ENCODE data around the gene ZMYND8. TPM values are rescaled to one million over a fixed set of nuclear protein-coding genes. Genes with fewer than 3 reads are reported as not detected.

The ZMYND8 gene
- total RNA-seq, 2 experiments from 2014 or later: 33.0 to 34.3 TPM

DNA sequence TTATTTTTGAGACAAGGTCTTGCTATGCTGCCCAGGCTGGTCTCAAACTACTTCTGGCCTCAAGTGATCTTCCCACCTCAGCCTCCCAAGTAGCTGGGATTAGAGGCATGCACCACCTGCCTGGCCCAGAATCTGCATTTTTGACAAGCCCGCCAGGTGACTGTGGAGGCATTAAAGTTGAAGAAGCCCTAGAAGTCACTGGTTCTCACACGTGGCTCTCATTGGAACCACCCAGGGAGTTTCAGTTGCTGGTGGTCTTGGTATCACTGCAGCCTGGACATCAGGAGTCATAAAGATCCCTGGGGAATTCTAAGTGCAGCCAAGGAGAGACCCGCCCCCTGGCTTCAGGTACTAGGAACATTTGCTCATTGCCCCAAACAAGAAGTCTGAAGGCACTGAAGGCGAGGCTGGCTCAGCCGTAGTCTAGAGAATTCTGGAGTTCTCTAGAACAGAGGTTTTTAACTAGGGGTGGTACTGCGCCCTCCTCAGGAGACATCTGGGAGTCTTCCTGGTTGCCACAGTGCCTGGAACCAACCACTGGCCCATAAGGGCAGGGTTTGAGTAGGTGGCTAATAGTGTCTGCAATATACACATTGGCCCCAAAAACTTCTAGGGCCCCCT lies 182.8 kb downstream of the ZMYND8 start:
- no peak for TF ChIP-seq CTCF (IDR thresholded peaks at IDR 0.05)

DNA sequence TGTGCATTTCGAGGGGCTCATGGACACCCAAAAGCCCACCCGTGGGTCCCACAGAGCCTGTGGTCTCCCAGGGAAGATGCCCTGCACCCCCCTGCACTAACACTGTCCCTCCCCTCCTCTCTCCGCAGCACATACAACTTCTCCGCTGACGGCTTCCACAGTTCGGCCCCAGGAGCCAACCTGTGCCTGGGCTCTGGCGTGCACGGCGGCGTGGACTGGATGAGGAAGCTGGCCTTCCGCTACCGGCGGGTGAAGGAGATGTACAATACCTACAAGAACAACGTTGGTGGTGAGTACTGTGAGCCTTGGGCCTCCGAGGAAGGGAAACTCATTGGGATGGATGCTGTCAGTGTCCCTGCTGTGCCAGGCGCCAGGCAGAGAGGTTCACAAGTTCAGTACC lies 183.9 kb downstream of the ZMYND8 start:
- Mint-ChIP-seq H3K4me3 (no peak overlapping the region), H3K4me1 (ENCODE audit: low read depth) (no peaks in the 10 kb centered on the region), H3K27ac (no peak overlapping the region), H3K36me3 (ENCODE audit: low read depth) (no peaks in the 10 kb centered on the region), H3K27me3 (peaks cover 4% of the 10 kb centered on the region), H3K9me3 (no peaks in the 10 kb centered on the region)
- Histone ChIP-seq H3K27me3 (ENCODE audit: control insufficient read depth in 1 of 2, insufficient read depth in 2 of 2, low read length in 2 of 2) (peaks cover 0 to 5% of the 10 kb centered on the region in 2 experiments), H3K4me1 (ENCODE audit: insufficient read depth, low read length) (no peaks in the 10 kb centered on the region), H3K27ac (ENCODE audit: low read depth in 1 of 2, low read length in 2 of 2) (no peak overlapping the region), H3K36me3 (ENCODE audit: insufficient read depth, low read length) (no peaks in the 10 kb centered on the region), H3K9me3 (ENCODE audit: control insufficient read depth in 1 of 2, insufficient read depth in 1 of 2, low read length in 2 of 2) (no peaks in the 10 kb centered on the region), H3K4me3 (ENCODE audit: low read length) (no peak overlapping the region)
- no peak for ATAC-seq (ENCODE audit: poor library complexity)
- DNase-seq: no peak
- CTCF ChIA-PET: no interaction called here
- intact Hi-C loops (cut with DNase I, micrococcal nuclease): no loop called here
- no peak for TF ChIP-seq CTCF (IDR thresholded peaks at IDR 0.05)
- POLR2A ChIA-PET: no interaction called here

More for the DNA sequence above, 182.8 kb downstream of the ZMYND8 start:
- H3K9me3 ChIP-seq (ENCODE audit: control insufficient read depth in 1 of 2, insufficient read depth in 1 of 2, low read length in 2 of 2): no peaks in the 10 kb centered on the region
- no peak overlapping the region for H3K27ac ChIP-seq (ENCODE audit: low read depth in 1 of 2, low read length in 2 of 2)
- POLR2A ChIA-PET: no interaction called here
- ATAC-seq (ENCODE audit: poor library complexity) (no peak), DNase-seq (no peak)
- H3K9me3 Mint-ChIP-seq: no peaks in the 10 kb centered on the region
- no peaks in the 10 kb centered on the region for H3K27me3 ChIP-seq (ENCODE audit: control insufficient read depth in 1 of 2, insufficient read depth in 2 of 2, low read length in 2 of 2)
- H3K4me3 Mint-ChIP-seq: no peak overlapping the region
- no peak overlapping the region for H3K4me3 ChIP-seq (ENCODE audit: low read length)
- H3K27me3 Mint-ChIP-seq: peaks cover 4% of the 10 kb centered on the region
- no peaks in the 10 kb centered on the region for H3K36me3 Mint-ChIP-seq (ENCODE audit: low read depth)
- CTCF ChIA-PET: no interaction called here
- intact Hi-C loops (cut with DNase I, micrococcal nuclease): no loop called here
- H3K4me1 ChIP-seq (ENCODE audit: insufficient read depth, low read length): no peaks in the 10 kb centered on the region
- no peak overlapping the region for H3K27ac Mint-ChIP-seq
- H3K4me1 Mint-ChIP-seq (ENCODE audit: low read depth): no peaks in the 10 kb centered on the region
- H3K36me3 ChIP-seq (ENCODE audit: insufficient read depth, low read length): no peaks in the 10 kb centered on the region

GRCh38 chr20:47167846-47168245 lies 188.7 kb downstream of the ZMYND8 start:
- Histone ChIP-seq H3K9me3 (ENCODE audit: control insufficient read depth in 1 of 2, insufficient read depth in 1 of 2, low read length in 2 of 2) (peaks cover 0 to 12% of the 10 kb centered on the region in 2 experiments), H3K36me3 (ENCODE audit: insufficient read depth, low read length) (no peaks in the 10 kb centered on the region), H3K4me1 (ENCODE audit: insufficient read depth, low read length) (no peaks in the 10 kb centered on the region), H3K4me3 (ENCODE audit: low read length) (no peak overlapping the region), H3K27ac (ENCODE audit: low read depth in 1 of 2, low read length in 2 of 2) (no peak overlapping the region), H3K27me3 (ENCODE audit: control insufficient read depth in 1 of 2, insufficient read depth in 2 of 2, low read length in 2 of 2) (peaks cover 0 to 5% of the 10 kb centered on the region in 2 experiments)
- intact Hi-C loops (cut with DNase I, micrococcal nuclease): no loop called here
- ATAC-seq (ENCODE audit: poor library complexity) (no peak), DNase-seq (no peak)
- CTCF ChIA-PET: no interaction called here
- Mint-ChIP-seq H3K9me3 (no peaks in the 10 kb centered on the region), H3K36me3 (ENCODE audit: low read depth) (no peaks in the 10 kb centered on the region), H3K27me3 (peaks cover 4% of the 10 kb centered on the region), H3K27ac (no peak overlapping the region), H3K4me1 (ENCODE audit: low read depth) (no peaks in the 10 kb centered on the region), H3K4me3 (no peak overlapping the region)
- TF ChIP-seq CTCF (IDR thresholded peaks at IDR 0.05): no peak
- POLR2A ChIA-PET: no interaction called here
